ENCODE data around the gene RBX1. TPM values are rescaled to one million over a fixed set of nuclear protein-coding genes. Genes with fewer than 3 reads are reported as not detected.
A peak's percentile ranks its signal among the peaks of the same experiment; 100 is the strongest.

RBX1 gene
- total and polyA plus RNA-seq, 2 of the 8 experiments (the other 6 are each of a cell fraction or from before 2014, with no cell fraction given): 76.5 to 119 TPM

DNA sequence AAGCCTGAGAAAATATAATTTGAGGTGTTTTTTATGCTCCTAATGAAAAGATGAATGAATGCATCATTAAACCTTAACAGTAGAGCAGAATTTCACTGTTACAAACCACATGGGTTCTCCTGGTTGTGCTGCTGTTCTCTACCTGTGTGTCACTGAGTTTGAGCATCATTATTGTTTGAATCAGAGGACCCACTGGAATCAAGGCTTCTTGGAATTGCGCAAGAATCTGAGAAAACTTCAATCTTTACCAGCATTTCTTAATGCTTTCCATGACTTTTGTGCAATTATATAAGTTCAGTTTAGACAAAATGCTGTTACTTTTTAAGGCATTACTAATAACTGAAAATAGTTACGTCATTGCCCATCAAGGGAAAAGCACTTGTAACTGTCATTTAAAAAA is 18.8 kb upstream of the RBX1 start:
- H3K4ac ChIP-seq (replicated peaks; ENCODE audit: insufficient read length, low read depth, low read length): no peak overlapping the region
- POLR2A ChIA-PET (ENCODE audit: partially characterized antibody): interaction anchor here (0.6 kb wide), 1 partner anchor 9 kb away, joined by 4 read pairs; no protein-coding TSS in a partner anchor
- no peaks in the 10 kb centered on the region for H3K4me1 ChIP-seq (replicated peaks in 1 of 4; ENCODE audit: control insufficient read depth in 3 of 4, insufficient read depth in 4 of 4, low read length in 3 of 4)
- no peak overlapping the region for H3K4me2 ChIP-seq (ENCODE audit: insufficient read depth in 1 of 2, low read depth in 2 of 2, low read length in 2 of 2)
- H3K9ac ChIP-seq (replicated peaks in 1 of 4; ENCODE audit: extremely low read depth in 1 of 4, low read depth in 3 of 4, low read length in 3 of 4): no peak overlapping the region
- H2AFZ ChIP-seq (ENCODE audit: low read length): no peak overlapping the region
- H2BK12ac ChIP-seq (ENCODE audit: low read depth, low read length): no peak overlapping the region
- CTCF ChIA-PET (ENCODE audit: partially characterized antibody): interaction anchor here (2.3 kb wide), 1 partner anchor 10 kb away, joined by 17 read pairs; no protein-coding TSS in a partner anchor
- H3K36me3 ChIP-seq (ENCODE audit: control insufficient read depth in 2 of 4, insufficient read depth in 4 of 4, low read length in 3 of 4): peaks cover 0 to 6% (median 3%) of the 10 kb centered on the region in 4 experiments; a peak in 2 of 8 replicates
- H3K56ac ChIP-seq (replicated peaks; ENCODE audit: insufficient read length, low read depth, low read length): no peak overlapping the region
- H3K27ac ChIP-seq (ENCODE audit: low read depth, low read length): no peak overlapping the region
- H2BK5ac ChIP-seq (ENCODE audit: low read depth, low read length): no peak overlapping the region
- no peaks in the 10 kb centered on the region for H3K79me1 ChIP-seq (ENCODE audit: low read depth, low read length)
- H2BK15ac ChIP-seq (ENCODE audit: low read length): no peak overlapping the region
- H3K14ac ChIP-seq (ENCODE audit: insufficient read length): no peak overlapping the region
- no peak overlapping the region for H3K18ac ChIP-seq (ENCODE audit: extremely low read depth, low read length)
- no peak overlapping the region for H3K4me3 ChIP-seq (ENCODE audit: extremely low read depth in 1 of 4, insufficient read depth in 2 of 4, low read depth in 3 of 4, low read length in 4 of 4)
- WGBS, 2 experiments (ENCODE audit: extremely low coverage in 1 of 2, insufficient coverage in 1 of 2, insufficient read length in 1 of 2, insufficient replicate concordance in 2 of 2, low coverage in 1 of 2, low lambda C conversion rate in 2 of 2, missing lambda C conversion rate in 1 of 2): 85% methylated on average over 2 of the region's 2 CpGs; no CpG with 5 or more reads in 1 of the 2 experiments
- no peaks in the 10 kb centered on the region for H4K20me1 ChIP-seq (replicated peaks in 1 of 2; ENCODE audit: control insufficient read depth in 1 of 2, insufficient read depth in 2 of 2, low read length in 2 of 2)
- no peak overlapping the region for H4K5ac ChIP-seq (ENCODE audit: insufficient read length, low read depth, low read length)
- H2BK20ac ChIP-seq (ENCODE audit: low read length): no peak overlapping the region
- no peaks in the 10 kb centered on the region for H3K9me3 ChIP-seq (ENCODE audit: insufficient read depth in 2 of 2, low read depth in 1 of 2, low read length in 1 of 2)
- no peaks in the 10 kb centered on the region for H3K23me2 ChIP-seq (ENCODE audit: low read depth, low read length)
- H2AK5ac ChIP-seq (ENCODE audit: low read depth, low read length): no peak overlapping the region
- H4K8ac ChIP-seq (ENCODE audit: extremely low read depth, insufficient read depth, low read length): no peak overlapping the region
- H3K23ac ChIP-seq (ENCODE audit: insufficient read length): no peak overlapping the region
- TF ChIP-seq, protein P1, sequence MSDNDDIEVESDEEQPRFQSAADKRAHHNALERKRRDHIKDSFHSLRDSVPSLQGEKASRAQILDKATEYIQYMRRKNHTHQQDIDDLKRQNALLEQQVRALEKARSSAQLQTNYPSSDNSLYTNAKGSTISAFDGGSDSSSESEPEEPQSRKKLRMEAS (IDR thresholded peaks at IDR 0.05): no peak
- peak; percentile 88 for TF ChIP-seq CEBPB (IDR thresholded peaks at IDR 0.05; ENCODE audit: low read depth, low read length)
- H3K27me3 ChIP-seq (replicated peaks in 1 of 4; ENCODE audit: control insufficient read depth in 3 of 4, extremely low read depth in 1 of 4, insufficient read depth in 3 of 4, low read length in 3 of 4): no peaks in the 10 kb centered on the region
- H2BK120ac ChIP-seq (replicated peaks; ENCODE audit: low read depth, low read length): no peak overlapping the region
- DNase-seq (ENCODE audit: low read depth in 1 of 2, low spot score in 2 of 2) (no peak), FAIRE-seq (no peak)
- no peak overlapping the region for H4K91ac ChIP-seq (replicated peaks; ENCODE audit: insufficient read length, low read length)
- no peaks in the 10 kb centered on the region for H3K79me2 ChIP-seq (ENCODE audit: control insufficient read depth in 1 of 2, insufficient read depth in 2 of 2, low read length in 2 of 2)
